ENCODE data around the gene BNC2.

Gene BNC2

DNA sequence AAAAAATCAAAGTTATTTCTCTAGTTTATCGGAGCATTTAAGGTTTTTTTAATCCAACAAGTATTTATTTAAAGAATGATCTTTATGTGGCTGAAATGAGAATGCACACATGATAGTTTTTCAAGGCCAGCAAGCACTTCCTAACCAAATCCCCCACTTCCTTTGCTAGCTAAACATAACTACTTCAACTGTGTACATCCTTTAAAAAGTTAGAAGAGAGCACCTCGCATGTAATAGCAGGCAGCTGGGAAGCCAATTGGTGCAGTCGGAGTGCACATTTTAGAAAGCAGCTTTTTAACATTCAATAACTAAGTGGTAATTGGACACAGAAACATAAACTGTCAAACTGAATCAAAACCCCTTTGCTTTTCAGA, 245.7 kb downstream of the BNC2 start:
- DNase-seq, result no peak

DNA sequence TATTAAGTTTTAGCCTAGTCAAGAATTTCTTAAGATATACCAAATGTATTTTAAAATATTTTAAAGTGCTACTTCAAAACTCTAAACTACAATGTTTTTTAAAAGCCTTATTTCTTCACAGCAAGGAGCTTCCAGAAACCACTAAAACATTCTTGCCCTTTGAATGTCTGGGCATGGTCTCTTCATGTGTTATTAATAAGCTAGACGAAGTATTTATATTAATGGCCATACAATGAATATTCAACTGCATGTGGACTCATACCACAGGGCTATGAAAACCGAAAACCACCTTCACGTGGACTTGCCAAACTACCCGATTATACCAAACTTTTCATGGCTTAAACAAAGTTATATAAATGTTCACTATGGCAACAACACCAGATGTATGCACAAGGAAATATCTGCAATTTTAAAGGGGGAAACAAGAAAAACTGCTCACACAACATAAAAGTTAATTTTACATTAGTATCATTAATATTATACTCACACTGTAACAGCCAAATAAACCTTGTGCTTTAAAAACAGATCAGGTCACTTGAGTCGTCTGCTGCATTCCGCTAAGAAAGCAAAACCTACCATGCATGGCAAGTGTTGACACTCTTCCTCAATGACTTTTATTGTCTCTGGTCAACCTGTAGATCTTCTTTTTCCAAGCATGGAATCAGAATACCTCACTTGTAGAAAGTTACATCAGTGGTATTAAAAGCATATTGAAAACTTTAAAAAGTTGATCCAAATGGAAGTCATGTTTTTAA, 246.3 kb downstream of the BNC2 start:
- no peak for DNase-seq

- no peak for DNase-seq
These were observed 247.9 kb downstream of the BNC2 start for GRCh38 chr9:16622541-16622940.

DNA sequence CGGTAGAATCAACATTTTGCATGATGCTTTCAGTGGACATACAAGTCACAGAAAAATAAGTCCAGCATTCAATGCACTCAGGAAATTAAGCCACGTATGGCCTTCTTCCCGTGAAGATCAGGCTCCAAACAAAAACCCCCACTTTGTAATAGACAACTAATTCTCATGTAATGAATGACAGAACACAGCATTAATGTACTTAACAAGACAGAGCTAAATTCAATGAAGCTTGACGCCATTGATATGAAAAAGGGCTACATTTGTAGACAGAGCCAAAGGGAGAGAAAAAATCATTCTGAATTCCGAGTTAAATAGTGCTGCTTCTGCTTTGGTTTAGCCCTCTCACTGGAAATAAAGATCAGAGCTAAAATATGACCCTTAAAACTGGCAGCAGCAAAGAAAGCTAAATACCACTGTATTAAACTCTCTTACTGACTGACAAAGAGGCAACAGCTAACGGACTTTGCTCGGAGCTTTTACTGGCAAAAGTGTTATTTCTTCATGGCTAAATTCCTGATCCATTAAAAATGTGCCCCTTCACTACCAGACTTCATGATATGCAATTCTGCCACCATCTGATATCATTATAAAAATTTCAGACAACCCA, 250.5 kb downstream of the BNC2 start:
- DNase-seq, result no peak

GRCh38 chr9:16619402-16619801, 251.1 kb downstream of the BNC2 start:
- DNase-seq, result no peak

DNA sequence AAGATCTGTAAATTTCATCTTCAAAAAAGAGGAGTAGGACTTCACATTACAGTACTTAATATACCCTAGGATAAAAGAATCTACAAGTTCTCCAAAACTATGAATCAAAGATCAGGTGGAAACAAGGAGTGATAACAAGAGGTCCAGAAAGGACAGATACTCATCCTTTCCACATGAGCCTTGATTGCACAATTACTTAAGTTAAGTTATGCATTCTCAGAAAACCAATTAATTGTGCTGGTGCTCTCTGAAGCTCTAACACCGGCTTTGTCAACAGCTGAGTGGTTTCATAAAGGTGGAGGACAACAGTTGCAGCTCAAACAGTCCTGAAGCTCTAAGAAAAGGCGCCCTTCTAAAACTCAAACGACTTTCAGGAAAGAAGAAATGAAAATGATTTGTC, 251.9 kb downstream of the BNC2 start:
- no peak for DNase-seq

- DNase-seq, result no peak
These were observed 253.8 kb downstream of the BNC2 start for GRCh38 chr9:16616686-16617085.

GRCh38 chr9:16615451-16615850, 255.0 kb downstream of the BNC2 start:
- no peak for DNase-seq

GRCh38 chr9:16613605-16614004, 256.9 kb downstream of the BNC2 start:
- DNase-seq, result no peak

GRCh38 chr9:16613051-16613450, 257.4 kb downstream of the BNC2 start:
- no peak for DNase-seq

GRCh38 chr9:16612627-16613026, 257.8 kb downstream of the BNC2 start:
- no peak for DNase-seq

DNA sequence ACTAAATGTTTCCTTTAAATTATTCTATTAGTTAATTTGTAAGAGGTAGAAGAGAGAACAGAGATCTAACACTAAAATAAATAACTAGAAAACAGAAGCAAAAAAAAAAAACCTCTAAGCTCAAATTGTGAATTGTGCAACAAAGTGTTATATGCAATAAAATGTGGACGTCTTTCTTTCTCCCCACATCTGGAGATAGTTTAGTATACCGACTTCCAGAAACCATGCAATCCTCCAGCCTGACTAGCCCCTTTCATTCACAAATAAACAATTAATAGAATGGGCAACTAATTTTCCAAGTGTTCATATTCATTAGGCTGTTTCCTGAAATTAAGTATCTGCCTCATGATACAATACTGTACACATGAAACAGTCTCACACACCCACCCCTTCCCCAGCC, 258.5 kb downstream of the BNC2 start:
- no peak for DNase-seq

DNA sequence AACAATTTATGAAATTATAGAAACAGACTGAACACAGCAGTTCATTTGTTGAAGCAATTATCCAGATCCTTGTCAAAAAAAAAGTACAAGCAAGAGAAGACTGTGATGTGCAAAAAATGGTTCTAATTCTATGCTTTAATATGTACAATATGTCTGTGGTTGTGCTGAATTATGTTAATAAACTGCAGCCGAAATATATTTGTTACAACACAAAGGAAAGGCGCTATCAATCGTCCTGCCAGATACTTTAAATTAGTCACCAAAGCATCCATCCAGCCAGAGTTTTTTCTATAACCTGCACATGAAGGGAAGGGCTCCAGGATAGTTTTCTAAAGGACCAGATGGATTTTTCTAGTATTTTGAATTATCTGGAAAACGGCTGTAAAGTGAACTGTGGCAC, 259.5 kb downstream of the BNC2 start:
- DNase-seq, result no peak

- no peak for DNase-seq
These were observed 259.9 kb downstream of the BNC2 start for GRCh38 chr9:16610538-16610937.

GRCh38 chr9:16608906-16609305, 261.6 kb downstream of the BNC2 start:
- no peak for DNase-seq

DNA sequence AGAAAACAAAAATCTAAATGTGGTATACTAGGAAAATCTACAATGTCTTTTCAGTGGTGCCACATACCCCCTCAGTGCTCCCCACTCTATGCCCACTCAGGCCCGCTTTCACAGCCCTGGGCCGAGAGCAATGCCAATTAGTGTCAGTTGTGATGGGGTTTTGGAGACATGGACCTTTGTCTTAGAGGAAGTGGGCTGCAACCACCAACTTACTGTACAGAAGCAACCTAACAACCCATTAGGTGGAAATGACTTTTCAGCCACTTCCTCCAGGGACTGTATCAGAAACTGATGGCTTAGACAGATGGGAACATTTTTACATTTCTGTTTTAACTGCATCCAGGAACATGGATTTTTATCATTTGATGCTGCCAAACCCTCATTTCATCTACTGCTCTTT, 268.0 kb downstream of the BNC2 start:
- DNase-seq, result no peak

DNA sequence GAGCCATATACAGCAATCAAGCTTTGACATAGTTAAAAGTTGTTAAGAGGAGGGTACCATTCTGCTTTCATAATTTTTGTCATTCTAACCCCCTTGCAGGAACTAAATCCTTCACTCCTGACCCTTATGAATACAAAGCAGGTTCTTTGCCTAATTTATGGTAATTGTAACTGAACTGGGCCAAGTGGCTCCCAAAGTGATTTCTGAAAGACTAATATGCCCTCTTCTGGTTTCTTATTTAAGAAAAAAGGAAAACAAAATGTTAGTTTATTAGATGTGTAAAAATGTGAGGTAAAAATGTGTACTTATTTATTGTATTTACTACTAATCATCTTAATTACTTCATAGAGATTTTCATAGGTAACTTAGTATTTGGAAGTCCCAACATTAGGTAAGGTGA, 268.5 kb downstream of the BNC2 start:
- DNase-seq, result no peak

- DNase-seq, result no peak
These were observed 272.2 kb downstream of the BNC2 start for GRCh38 chr9:16598316-16598715.

DNA sequence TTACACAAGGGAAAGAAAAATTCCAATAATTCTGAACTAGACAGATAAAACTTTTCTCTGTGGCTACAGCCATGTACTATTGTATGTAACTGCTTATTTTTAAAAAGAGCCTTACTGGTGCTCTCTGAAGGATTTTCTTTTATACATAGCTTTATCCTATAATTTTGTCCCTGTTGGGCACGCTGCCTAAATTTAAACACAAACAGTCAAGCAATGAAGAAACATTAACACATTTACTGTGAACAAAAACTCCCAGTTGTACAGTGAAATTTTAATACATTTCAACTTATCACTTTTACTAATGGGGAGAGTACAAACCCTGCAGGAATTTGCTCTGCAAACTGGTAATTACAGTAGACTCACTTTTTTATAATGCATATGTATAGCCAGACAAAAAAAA, 273.3 kb downstream of the BNC2 start:
- DNase-seq, result no peak

GRCh38 chr9:16595227-16595626, 275.2 kb downstream of the BNC2 start:
- no peak for DNase-seq

GRCh38 chr9:16594787-16595186, 275.7 kb downstream of the BNC2 start:
- no peak for DNase-seq

DNA sequence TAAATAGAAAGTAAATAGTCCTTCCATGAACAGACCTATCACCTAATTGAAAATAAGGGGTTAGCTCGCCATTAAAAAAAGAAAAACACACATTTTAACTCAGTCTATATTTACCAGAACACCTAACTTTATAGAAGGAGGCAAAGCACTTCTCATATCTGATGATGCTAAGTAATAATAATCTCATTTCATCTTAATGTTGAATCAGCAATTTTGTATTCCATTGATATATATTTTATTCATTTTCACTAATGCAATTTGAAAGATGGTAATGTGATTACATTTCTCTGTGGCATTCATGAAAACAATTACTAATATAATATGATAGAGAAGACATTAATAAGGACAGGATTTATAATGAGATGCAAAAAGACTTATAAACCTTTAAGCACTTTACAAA, 276.7 kb downstream of the BNC2 start:
- DNase-seq, result no peak

DNA sequence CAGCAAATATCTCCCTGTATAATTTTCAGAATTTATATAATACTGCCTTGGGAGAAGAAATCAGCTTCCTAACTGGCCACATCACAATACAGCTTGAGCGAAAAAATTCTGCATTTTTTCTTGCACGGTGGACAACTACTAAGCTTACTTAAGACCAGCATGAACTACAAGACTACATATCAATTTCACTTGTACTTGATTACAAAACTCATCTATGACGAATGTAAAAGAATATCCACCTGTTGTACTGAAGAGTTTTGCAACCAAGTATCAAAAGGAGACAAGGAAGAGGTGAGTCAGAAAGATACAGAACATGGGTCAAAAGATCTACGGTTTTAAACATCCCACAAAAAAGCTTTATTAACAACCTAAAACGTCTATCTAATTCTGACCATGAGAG, 279.4 kb downstream of the BNC2 start:
- no peak for DNase-seq

GRCh38 chr9:16585591-16585990, 284.9 kb downstream of the BNC2 start:
- no peak for DNase-seq

GRCh38 chr9:16579872-16580432, 290.5 kb downstream of the BNC2 start:
- no peak for DNase-seq

All from NCI-H1092 treated with DMSO at 0.1 percent for 48 hours (cell line).